Measurements from ENCODE around the gene LPCAT1. TPM values are rescaled to one million over a fixed set of nuclear protein-coding genes. Genes with fewer than 3 reads are reported as not detected.

The LPCAT1 gene
- total RNA-seq, 2 donors from 2014 or later: 17.1 to 27.3 TPM

DNA sequence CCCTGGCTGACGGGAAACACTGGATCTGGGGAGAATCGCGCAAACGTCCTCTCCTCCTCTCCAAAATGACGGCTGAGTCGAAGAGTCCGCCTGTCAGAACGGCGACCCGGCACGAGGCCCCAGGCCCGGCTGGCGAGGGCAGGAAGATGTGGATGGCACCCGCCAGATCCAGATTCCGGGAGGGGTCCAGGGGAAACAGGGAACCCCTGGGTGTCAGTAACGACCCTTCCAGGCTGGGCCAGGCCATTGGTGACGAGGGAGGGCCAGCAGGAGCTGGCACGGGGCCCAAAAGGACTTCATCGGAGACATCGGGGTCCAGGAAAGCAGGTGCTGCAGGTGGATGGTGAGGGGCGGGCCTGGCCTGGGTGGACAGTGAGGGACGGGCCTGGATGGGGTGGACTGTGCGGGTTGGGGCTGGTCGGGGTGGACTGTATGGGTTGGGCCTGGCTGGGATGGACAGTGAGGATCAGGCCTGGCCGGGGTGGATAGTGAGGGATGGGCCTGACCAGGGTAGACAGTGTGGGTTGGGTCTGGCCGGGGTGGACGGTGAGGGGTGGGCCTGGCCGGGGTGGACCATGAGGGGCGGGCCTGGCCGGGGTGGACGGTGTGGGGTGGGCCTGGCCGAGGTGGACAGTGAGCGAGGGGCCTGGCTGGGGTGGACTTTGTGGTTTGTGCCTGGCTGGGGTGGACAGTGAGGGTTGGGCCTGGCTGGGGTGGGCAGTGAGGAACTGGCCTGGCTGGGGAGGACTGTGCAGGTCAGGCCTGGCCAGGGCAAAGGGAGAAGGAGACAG is 92.5 kb downstream of the LPCAT1 start:
- intact Hi-C loops (cut with DNase I): no loop called here
- TF ChIP-seq, protein P1, sequence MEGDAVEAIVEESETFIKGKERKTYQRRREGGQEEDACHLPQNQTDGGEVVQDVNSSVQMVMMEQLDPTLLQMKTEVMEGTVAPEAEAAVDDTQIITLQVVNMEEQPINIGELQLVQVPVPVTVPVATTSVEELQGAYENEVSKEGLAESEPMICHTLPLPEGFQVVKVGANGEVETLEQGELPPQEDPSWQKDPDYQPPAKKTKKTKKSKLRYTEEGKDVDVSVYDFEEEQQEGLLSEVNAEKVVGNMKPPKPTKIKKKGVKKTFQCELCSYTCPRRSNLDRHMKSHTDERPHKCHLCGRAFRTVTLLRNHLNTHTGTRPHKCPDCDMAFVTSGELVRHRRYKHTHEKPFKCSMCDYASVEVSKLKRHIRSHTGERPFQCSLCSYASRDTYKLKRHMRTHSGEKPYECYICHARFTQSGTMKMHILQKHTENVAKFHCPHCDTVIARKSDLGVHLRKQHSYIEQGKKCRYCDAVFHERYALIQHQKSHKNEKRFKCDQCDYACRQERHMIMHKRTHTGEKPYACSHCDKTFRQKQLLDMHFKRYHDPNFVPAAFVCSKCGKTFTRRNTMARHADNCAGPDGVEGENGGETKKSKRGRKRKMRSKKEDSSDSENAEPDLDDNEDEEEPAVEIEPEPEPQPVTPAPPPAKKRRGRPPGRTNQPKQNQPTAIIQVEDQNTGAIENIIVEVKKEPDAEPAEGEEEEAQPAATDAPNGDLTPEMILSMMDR (IDR thresholded peaks at IDR 0.05): no peak
- Histone ChIP-seq H3K36me3 (no peaks in the 10 kb centered on the region), H3K4me1 (no peaks in the 10 kb centered on the region), H3K27me3 (no peaks in the 10 kb centered on the region), H3K4me3 (no peak overlapping the region), H3K9me3 (no peaks in the 10 kb centered on the region), H3K9ac (ENCODE audit: low read depth in 2 of 2, low read length in 2 of 2) (no peak overlapping the region), H3K27ac (no peak overlapping the region)
- no peak for DNase-seq

DNA sequence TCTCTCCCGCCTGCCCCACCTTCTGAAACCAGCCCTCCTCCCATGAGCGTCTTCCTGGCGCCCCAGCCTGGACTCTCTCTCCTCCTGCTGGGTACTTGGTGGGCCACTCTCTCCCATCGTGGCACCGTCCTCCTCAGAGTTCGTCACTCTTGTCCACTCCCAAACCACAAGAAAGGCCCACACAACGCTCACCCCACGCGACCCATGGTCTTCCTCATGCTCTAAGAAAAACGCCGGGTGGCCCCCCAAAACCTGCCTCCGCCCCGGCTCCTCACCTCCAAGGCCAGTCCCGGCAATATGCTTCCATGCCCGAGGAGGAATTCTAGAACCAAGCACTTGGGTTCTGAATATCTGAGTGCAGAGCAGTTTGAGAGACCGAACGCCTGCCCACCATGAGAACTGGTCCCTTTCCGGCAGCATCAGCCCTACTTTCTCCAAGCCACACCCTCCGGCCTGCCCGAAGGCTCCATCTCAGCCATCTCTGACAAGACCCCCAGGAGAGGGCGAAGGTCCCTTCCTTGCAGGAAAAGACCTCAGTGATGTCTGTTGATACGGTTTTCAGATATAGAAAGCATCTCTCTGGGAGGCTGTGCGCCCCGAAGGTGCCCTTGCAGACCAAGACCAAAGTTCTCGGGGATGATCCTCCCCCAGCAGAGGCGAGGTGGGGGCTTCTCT is 93.5 kb downstream of the LPCAT1 start:
- no peaks in the 10 kb centered on the region for H3K4me1 ChIP-seq
- H3K4me3 ChIP-seq: no peak overlapping the region
- no peak overlapping the region for H3K27ac ChIP-seq
- TF ChIP-seq, protein P1 (IDR thresholded peaks at IDR 0.05): no peak
- intact Hi-C loops (cut with DNase I): no loop called here
- H3K27me3 ChIP-seq: no peaks in the 10 kb centered on the region
- no peaks in the 10 kb centered on the region for H3K9me3 ChIP-seq
- H3K9ac ChIP-seq (ENCODE audit: low read depth in 2 of 2, low read length in 2 of 2): no peak overlapping the region
- H3K36me3 ChIP-seq: no peaks in the 10 kb centered on the region
- no peak for DNase-seq

DNA sequence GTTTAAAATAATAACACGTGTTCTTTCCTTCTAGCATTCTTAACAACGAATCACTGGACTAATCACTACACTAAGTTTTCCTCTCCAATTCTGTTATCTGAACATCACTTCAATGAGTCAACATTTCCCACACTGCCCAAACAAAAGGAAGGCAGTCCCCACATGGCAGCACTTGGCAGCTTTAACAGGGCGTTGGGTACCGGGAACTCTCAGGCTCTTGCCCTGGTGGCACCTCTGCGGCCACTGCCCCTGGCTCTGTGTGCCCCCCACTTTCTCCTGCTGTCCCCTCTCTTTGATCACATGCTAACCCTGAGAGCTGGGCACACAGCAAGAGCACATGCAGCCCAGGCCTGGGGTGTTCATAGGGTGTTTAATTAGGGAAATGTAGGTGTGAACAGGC is 94.3 kb downstream of the LPCAT1 start:
- TF ChIP-seq, protein P1 (IDR thresholded peaks at IDR 0.05): no peak
- no peak for DNase-seq
- Histone ChIP-seq H3K4me1 (no peaks in the 10 kb centered on the region), H3K27me3 (no peaks in the 10 kb centered on the region), H3K9ac (ENCODE audit: low read depth in 2 of 2, low read length in 2 of 2) (no peak overlapping the region), H3K36me3 (no peaks in the 10 kb centered on the region), H3K9me3 (no peaks in the 10 kb centered on the region), H3K27ac (no peak overlapping the region), H3K4me3 (no peak overlapping the region)
- intact Hi-C loops (cut with DNase I): no loop called here

DNA sequence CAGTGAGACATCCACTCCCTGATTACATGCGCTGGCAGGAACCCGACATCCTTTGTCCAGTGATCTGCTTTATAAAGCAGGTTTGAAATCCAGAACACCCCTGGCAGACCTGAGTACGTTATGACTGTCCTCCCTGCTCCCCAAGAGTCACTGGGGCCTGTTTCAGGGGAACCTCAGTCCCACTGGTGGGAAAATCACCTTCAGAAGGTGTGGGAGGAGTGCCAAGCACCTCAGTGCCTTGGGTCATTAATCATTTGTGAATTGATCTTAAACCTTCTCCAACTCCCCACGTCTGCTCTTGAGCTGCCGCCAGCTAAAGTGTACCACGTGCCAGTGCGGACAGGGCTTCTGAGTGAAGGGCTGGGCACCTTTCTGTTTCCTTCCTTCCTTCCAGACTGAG is 94.7 kb downstream of the LPCAT1 start:
- no peak for DNase-seq
- TF ChIP-seq, protein P1 (IDR thresholded peaks at IDR 0.05): no peak
- Histone ChIP-seq H3K4me3 (no peak overlapping the region), H3K9ac (ENCODE audit: low read depth in 2 of 2, low read length in 2 of 2) (no peak overlapping the region), H3K9me3 (no peaks in the 10 kb centered on the region), H3K27ac (no peak overlapping the region), H3K36me3 (no peaks in the 10 kb centered on the region), H3K27me3 (no peaks in the 10 kb centered on the region), H3K4me1 (no peaks in the 10 kb centered on the region)
- intact Hi-C loops (cut with DNase I): no loop called here

DNA sequence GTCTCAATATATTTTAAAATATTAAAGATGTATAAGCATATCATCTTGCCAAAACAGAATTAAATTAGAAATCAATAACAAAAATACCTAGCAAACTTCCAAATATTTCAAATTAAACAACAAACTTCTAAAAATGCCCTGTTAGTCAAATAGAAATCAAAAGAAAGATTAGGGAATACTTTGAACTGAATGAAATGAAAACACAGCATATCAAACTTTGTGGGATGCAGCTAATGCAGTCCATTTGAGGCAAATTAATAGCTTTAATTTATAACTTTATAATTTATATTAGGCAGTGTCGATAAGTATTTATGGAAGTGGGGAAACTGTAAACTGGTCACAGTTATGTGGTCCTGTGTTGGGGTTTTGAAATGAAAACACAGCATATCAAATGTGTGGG is 95.7 kb downstream of the LPCAT1 start:
- no peaks in the 10 kb centered on the region for H3K36me3 ChIP-seq
- TF ChIP-seq, protein P1 (IDR thresholded peaks at IDR 0.05): no peak
- no peaks in the 10 kb centered on the region for H3K4me1 ChIP-seq
- H3K9ac ChIP-seq (ENCODE audit: low read depth in 2 of 2, low read length in 2 of 2): no peak overlapping the region
- H3K27ac ChIP-seq: no peak overlapping the region
- intact Hi-C loops (cut with DNase I): no loop called here
- no peak overlapping the region for H3K4me3 ChIP-seq
- no peak for DNase-seq
- H3K27me3 ChIP-seq: no peaks in the 10 kb centered on the region
- H3K9me3 ChIP-seq: no peaks in the 10 kb centered on the region
